H9 (cell line): Measurements from ENCODE around the gene DNAJC18. TPM values are rescaled to one million over a fixed set of nuclear protein-coding genes. Genes with fewer than 3 reads are reported as not detected.

Experiments used
- DNase-seq: peaks from one replicate; pipeline ENCODE4 v3.0.0-alpha.2; 2017
- H2AFZ ChIP-seq: one replicate; pipeline ENCODE4 v1.6.1; 2013; ENCODE audit warnings: mild to moderate bottlenecking, low read length, control low read depth, moderate library complexity
- H2AK5ac ChIP-seq: 2 replicates; pipeline ENCODE4 v1.6.1; 2013; ENCODE audit warnings: low read length, control low read depth, mixed read lengths; ENCODE audit not compliant: insufficient read length
- H2BK120ac ChIP-seq: one replicate; pipeline ENCODE4 v1.6.1; 2013; ENCODE audit warnings: low read depth, mild to moderate bottlenecking, low read length, control low read depth, inconsistent platforms; ENCODE audit not compliant: poor library complexity, severe bottlenecking
- H2BK12ac ChIP-seq: 2 replicates; pipeline ENCODE4 v1.6.1; 2013; ENCODE audit warnings: low read length, control low read depth, mixed read lengths, low read depth; ENCODE audit not compliant: insufficient read length
- H2BK15ac ChIP-seq: 2 replicates; pipeline ENCODE4 v1.6.1; 2013; ENCODE audit warnings: low read depth, low read length, control low read depth
- H2BK20ac ChIP-seq: one replicate; pipeline ENCODE4 v1.6.1; 2013; ENCODE audit warnings: low read depth, mild to moderate bottlenecking, low read length, control low read depth, inconsistent platforms; ENCODE audit not compliant: poor library complexity, severe bottlenecking
- H2BK5ac ChIP-seq: 2 replicates; pipeline ENCODE4 v1.6.1; 2013; ENCODE audit warnings: low read length, control low read depth, mixed read lengths; ENCODE audit not compliant: insufficient read length
- H3K14ac ChIP-seq: 2 replicates; pipeline ENCODE4 v1.6.1; 2013; ENCODE audit warnings: low read length, control low read depth; ENCODE audit not compliant: insufficient read depth
- H3K18ac ChIP-seq: 2 replicates; pipeline ENCODE4 v1.6.1; 2013; ENCODE audit warnings: low read depth, mild to moderate bottlenecking, mixed read lengths, low read length, control low read depth; ENCODE audit not compliant: insufficient read length
- H3K23ac ChIP-seq: 2 replicates; pipeline ENCODE4 v1.6.1; 2013; ENCODE audit warnings: low read length, control low read depth, mixed read lengths, low read depth; ENCODE audit not compliant: insufficient read length
- H3K23me2 ChIP-seq: 2 replicates; pipeline ENCODE4 v1.6.1; 2013; ENCODE audit warnings: low read depth, mild to moderate bottlenecking, mixed read lengths, low read length, control low read depth; ENCODE audit not compliant: insufficient read length, poor library complexity, severe bottlenecking
- H3K27ac ChIP-seq: 2 replicates; pipeline ENCODE4 v1.5.1; 2013; ENCODE audit warnings: low read length, control low read depth, mixed read lengths, low read depth; ENCODE audit not compliant: insufficient read length
- H3K27me3 ChIP-seq: 2 replicates; pipeline ENCODE4 v1.6.1; 2013; ENCODE audit warnings: low read length, control low read depth, inconsistent platforms; ENCODE audit not compliant: insufficient read depth
- H3K4ac ChIP-seq: 2 replicates; pipeline ENCODE4 v1.6.1; 2013; ENCODE audit warnings: low read depth, mild to moderate bottlenecking, control low read depth, inconsistent platforms, low read length, moderate library complexity
- H3K4me1 ChIP-seq: 2 replicates; pipeline ENCODE4 v1.6.1; 2013; ENCODE audit warnings: low read length, control low read depth, inconsistent platforms; ENCODE audit not compliant: insufficient read depth
- H3K4me2 ChIP-seq: 2 replicates; pipeline ENCODE4 v1.6.1; 2013; ENCODE audit warnings: low read length, control low read depth, mixed read lengths; ENCODE audit not compliant: insufficient read length, insufficient read depth
- H3K56ac ChIP-seq: 2 replicates; pipeline ENCODE4 v1.6.1; 2013; ENCODE audit warnings: low read depth, mild to moderate bottlenecking, mixed read lengths, low read length, control low read depth; ENCODE audit not compliant: insufficient read length
- H3K79me1 ChIP-seq: 2 replicates; pipeline ENCODE4 v1.6.1; 2013; ENCODE audit warnings: low read depth, mild to moderate bottlenecking, moderate library complexity, low read length, control low read depth, inconsistent platforms; ENCODE audit not compliant: insufficient read depth, poor library complexity, severe bottlenecking
- H3K79me2 ChIP-seq: 2 replicates; pipeline ENCODE4 v1.6.1; 2013; ENCODE audit warnings: low read length, control low read depth, inconsistent platforms; ENCODE audit not compliant: insufficient read depth
- H3K9ac ChIP-seq: 2 replicates; pipeline ENCODE4 v1.6.1; 2013; ENCODE audit warnings: low read length, control low read depth, mixed read lengths; ENCODE audit not compliant: insufficient read length; ENCODE audit errors: extremely low read depth
- H3K9me3 ChIP-seq: one replicate; pipeline ENCODE4 v1.6.1; 2013; ENCODE audit warnings: low read depth, low read length, inconsistent platforms; ENCODE audit not compliant: control insufficient read depth
- H3T11ph ChIP-seq: one replicate; pipeline ENCODE4 v1.6.1; 2013; ENCODE audit warnings: mild to moderate bottlenecking, low read length, control low read depth, inconsistent platforms
- H4K20me1 ChIP-seq: one replicate; pipeline ENCODE4 v1.6.1; 2013; ENCODE audit not compliant: control insufficient read depth, insufficient read length, insufficient read depth
- H4K5ac ChIP-seq: 2 replicates; pipeline ENCODE4 v1.6.1; 2013; ENCODE audit warnings: low read depth, mild to moderate bottlenecking, mixed read lengths, low read length, control low read depth; ENCODE audit not compliant: insufficient read length
- H4K8ac ChIP-seq: replicated peaks from 2 replicates; pipeline ENCODE4 v1.6.1; 2013; ENCODE audit warnings: low read length, control low read depth, mixed read lengths, low read depth; ENCODE audit not compliant: insufficient read length
- H4K91ac ChIP-seq: 2 replicates; pipeline ENCODE4 v1.6.1; 2013; ENCODE audit warnings: low read depth, mild to moderate bottlenecking, moderate library complexity, mixed read lengths, low read length, control low read depth; ENCODE audit not compliant: insufficient read length
- H3K27ac Mint-ChIP-seq, 3 experiments: 2 replicates in 2 of 3; 3 replicates in 1 of 3; pipeline ENCODE4 v1.8.0; 2020 to 2021; ENCODE audit warnings: mixed read lengths in 3 of 3, mild to moderate bottlenecking in 1 of 3, moderate library complexity in 1 of 3
- H3K27me3 Mint-ChIP-seq: 2 replicates; pipeline ENCODE4 v1.8.0; 2021; ENCODE audit warnings: low read depth, mild to moderate bottlenecking, moderate library complexity, mixed read lengths
- H3K36me3 Mint-ChIP-seq, 3 experiments: 2 replicates in 2 of 3; 3 replicates in 1 of 3; pipeline ENCODE4 v1.8.0; 2020 to 2021; ENCODE audit warnings: low read depth in 3 of 3, mixed read lengths in 3 of 3; ENCODE audit not compliant: insufficient read depth in 1 of 3
- H3K4me1 Mint-ChIP-seq, 2 experiments: 2 replicates each; pipeline ENCODE4 v1.8.0; 2020; ENCODE audit warnings: mixed read lengths in 2 of 2
- H3K4me3 Mint-ChIP-seq, 2 experiments: 2 replicates in 1 of 2; 3 replicates in 1 of 2; pipeline ENCODE4 v1.8.0; 2020 to 2021; ENCODE audit warnings: mild to moderate bottlenecking in 2 of 2, mixed read lengths in 2 of 2, moderate library complexity in 1 of 2
- H3K9me3 Mint-ChIP-seq, 2 experiments: 2 replicates in 1 of 2; 3 replicates in 1 of 2; pipeline ENCODE4 v1.8.0; 2020; ENCODE audit warnings: mild to moderate bottlenecking in 2 of 2, mixed read lengths in 2 of 2, moderate library complexity in 1 of 2
- CTCF ChIP-seq: fragments of 200-600 bp; sonication (generic); conservative IDR thresholded peaks from 3 replicates; pipeline ENCODE4 v1.8.0; 2021; ENCODE audit warnings: antibody characterized with exemption, mild to moderate bottlenecking
- WGBS: extraction: QIAGEN DNeasy Blood & Tissue Kit; methylation state at CpG from one replicate; pipeline ENCODE4 v1.1.7; 2013; ENCODE audit warnings: missing lambda C conversion rate, low lambda C conversion rate, mixed read lengths; ENCODE audit not compliant: insufficient read length; ENCODE audit errors: extremely low coverage; 5-methylcytosine and 5-hydroxymethylcytosine counted together
- total RNA-seq: library from RNA; stranded (reverse); gene quantifications from 2 replicates; pipeline ENCODE4 v1.2.1, GENCODE V29; 2021

Gene DNAJC18
- total RNA-seq, 1 experiment from 2014 or later = 26.5 TPM

DNA sequence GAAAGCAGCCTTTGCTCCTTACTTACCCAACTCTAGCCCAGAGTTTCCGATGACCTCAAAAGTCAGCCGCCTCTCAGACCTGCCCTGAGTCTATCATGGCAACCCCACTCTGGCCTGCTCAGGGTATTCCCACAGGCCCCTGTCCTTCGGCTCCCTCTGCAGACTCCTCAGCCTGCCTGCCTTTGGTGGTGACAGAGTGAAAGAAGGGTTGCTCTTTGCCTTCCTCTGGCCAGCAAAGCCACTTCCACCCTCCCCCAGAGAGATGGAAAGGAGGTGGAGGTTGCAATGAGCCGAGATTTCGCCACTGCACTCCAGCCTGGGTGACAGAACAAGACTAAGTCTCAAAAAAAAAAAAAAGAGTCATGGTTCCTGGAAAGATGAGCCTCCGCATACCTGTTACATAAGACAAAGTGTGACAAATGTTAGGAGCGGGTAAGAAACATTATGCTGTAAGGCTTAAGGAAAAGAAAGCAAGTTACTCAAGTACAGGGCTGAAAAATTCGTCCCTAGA is 29.2 kb upstream of the DNAJC18 start:
- Histone ChIP-seq H3K18ac (no peak overlapping the region), H3T11ph (no peak overlapping the region), H3K23ac (no peak overlapping the region), H2BK120ac (no peak overlapping the region), H4K91ac (no peak overlapping the region), H4K8ac (no peak overlapping the region), H2BK12ac (no peak overlapping the region), H3K14ac (no peak overlapping the region), H3K56ac (no peak overlapping the region), H3K4ac (no peak overlapping the region), H4K20me1 (no peaks in the 10 kb centered on the region), H3K23me2 (no peaks in the 10 kb centered on the region), H2AK5ac (no peak overlapping the region), H3K4me2 (no peak overlapping the region), H2AFZ (no peak overlapping the region), H2BK20ac (no peak overlapping the region), H3K9ac (no peak overlapping the region), H3K4me1 (peaks cover 3% of the 10 kb centered on the region; the same call in 1 of the 2 replicates), H4K5ac (no peak overlapping the region), H3K27me3 (no peaks in the 10 kb centered on the region), H3K27ac (no peak overlapping the region), H3K79me2 (no peaks in the 10 kb centered on the region), H3K9me3 (no peaks in the 10 kb centered on the region), H2BK5ac (no peak overlapping the region), H3K79me1 (no peaks in the 10 kb centered on the region), H2BK15ac (no peak overlapping the region)
- peak; percentile 30; the same call in 1 of the 3 replicates for TF ChIP-seq CTCF
- peak overlapping the region in 2 of 3 experiments; percentile 39 to 92; a peak in 3 of 7 replicates for H3K27ac Mint-ChIP-seq
- H3K36me3 Mint-ChIP-seq = no peaks in the 10 kb centered on the region
- no CpG with 5 or more reads among the region's 8 CpGs for WGBS
- H3K9me3 Mint-ChIP-seq = no peaks in the 10 kb centered on the region; a peak in 1 of 5 replicates
- peaks cover 5% of the 10 kb centered on the region for H3K27me3 Mint-ChIP-seq
- peak; percentile 65 for DNase-seq
- peaks cover 31 to 45% of the 10 kb centered on the region in 2 experiments for H3K4me1 Mint-ChIP-seq
- no peak overlapping the region for H3K4me3 Mint-ChIP-seq
